Transverse colon (tissue), 4 donors: ENCODE results near the gene NHS. TPM values are rescaled to one million over a fixed set of nuclear protein-coding genes. Genes with fewer than 3 reads are reported as not detected.

Source experiments
- DNase-seq: peaks from one replicate; pipeline ENCODE4 v3.0.0-alpha.2; 2019
- H3K27ac ChIP-seq, 4 donors: fragments of 200-600 bp; sonication (generic); 2 replicates each; pipeline ENCODE4 v1.5.1; 2016 to 2018; ENCODE audit warnings: inconsistent platforms in 4 of 4
- H3K27me3 ChIP-seq: fragments of 200-600 bp; sonication (generic); 2 replicates; pipeline ENCODE4 v1.5.1; 2017; ENCODE audit warnings: inconsistent platforms
- H3K36me3 ChIP-seq, 4 donors: fragments of 200-600 bp; sonication (generic); 2 replicates each; pipeline ENCODE4 v1.5.1; 2017 to 2019; ENCODE audit warnings: inconsistent platforms in 4 of 4
- H3K4me1 ChIP-seq, 4 donors: fragments of 200-600 bp; sonication (generic); 2 replicates each; pipeline ENCODE4 v1.5.1; 2017 to 2020; ENCODE audit warnings: inconsistent platforms in 4 of 4
- H3K4me3 ChIP-seq, 4 donors: fragments of 200-600 bp; sonication (generic); 1 replicate in 1 of 4; 2 replicates in 3 of 4; pipeline versions ENCODE4 v1.5.1 to v1.6.1; 2017 to 2019; ENCODE audit warnings: inconsistent platforms in 4 of 4
- H3K9me3 ChIP-seq, 2 donors: fragments of 200-600 bp; sonication (generic); 2 replicates each; pipeline ENCODE4 v1.5.1; 2017 to 2019; ENCODE audit warnings: inconsistent platforms in 2 of 2
- CTCF ChIP-seq, 5 experiments: fragments of 200-600 bp in 3 of 5; fragments of 450-650 bp in 2 of 5; sonication (generic) in 3 of 5; IDR thresholded peaks; 1 replicate in 2 of 5; 2 replicates in 3 of 5; pipeline ENCODE4 v1.5.1; 2016 to 2017; ENCODE audit warnings: antibody characterized with exemption in 5 of 5, inconsistent platforms in 3 of 5, mild to moderate bottlenecking in 2 of 5, moderate library complexity in 1 of 5
- EP300 ChIP-seq: sonication (generic); formaldehyde crosslinking; IDR thresholded peaks from one replicate; pipeline ENCODE4 v1.6.1; 2017; ENCODE audit warnings: antibody characterized with exemption, low read depth
- POLR2A ChIP-seq: fragments of 450-650 bp; IDR thresholded peaks from one replicate; pipeline ENCODE4 v1.6.1; 2016; ENCODE audit warnings: antibody characterized with exemption, mild to moderate bottlenecking, moderate library complexity
- POLR2AphosphoS5 ChIP-seq, 3 donors: sonication (generic); formaldehyde crosslinking; IDR thresholded peaks; one replicate each; pipeline ENCODE4 v1.6.1; 2016; ENCODE audit warnings: antibody characterized with exemption in 3 of 3
- WGBS, 2 donors: methylation state at CpG; one replicate each; pipeline ENCODE4 v1.1.5; 2018; ENCODE audit warnings: low coverage in 1 of 2; 5-methylcytosine and 5-hydroxymethylcytosine counted together
- in situ Hi-C, 4 donors: fragments of 200-750 bp; cut with MboI; loops; one replicate each; pipeline versions ENCODE4 v1.15.0 to v1.15.1; 2017; ENCODE audit warnings: low sequenced_read_pairs in 3 of 4, low pct_ligation_motif_present in 1 of 4, low pct_unique_long_range_greater_than_20kb in 1 of 4
- intact Hi-C: fragments of 100-400 bp; cut with DNase I; formaldehyde crosslinking; loops from one replicate; pipeline ENCODE4 v1.15.1; 2023; ENCODE audit warnings: low total_unique reads
- total RNA-seq, 4 donors: library from RNA; depleted of rRNA; stranded (reverse); fragments of >200 nt; gene quantifications; one replicate each; pipeline ENCODE4 v1.1.0, GENCODE V29; 2016

Gene NHS
- total RNA-seq, 4 donors from 2014 or later, result 1.2 to 10.7 (median 5.0) TPM

- in situ Hi-C loops (no loop called here), intact Hi-C loops (no loop called here)
- H3K27ac ChIP-seq, result no peak overlapping the region
- no peaks in the 10 kb centered on the region for H3K27me3 ChIP-seq
- no peak for TF ChIP-seq POLR2A
- TF ChIP-seq EP300, result no peak
- H3K9me3 ChIP-seq, result no peaks in the 10 kb centered on the region
- no peaks in the 10 kb centered on the region for H3K4me1 ChIP-seq
- 37% methylated on average over 1 of the region's 1 CpG; no CpG with 5 or more reads in 1 of the 2 donors for WGBS, 2 donors
- no peak overlapping the region for H3K4me3 ChIP-seq
- no peak for DNase-seq
- no peaks in the 10 kb centered on the region for H3K36me3 ChIP-seq
Observed at GRCh38 chrX:17431171-17431570, 56.2 kb downstream of the NHS start.

- Histone ChIP-seq H3K36me3 (no peaks in the 10 kb centered on the region), H3K9me3 (no peaks in the 10 kb centered on the region), H3K4me1 (no peaks in the 10 kb centered on the region), H3K4me3 (no peak overlapping the region), H3K27me3 (no peaks in the 10 kb centered on the region), H3K27ac (no peak overlapping the region)
- DNase-seq, result no peak
- TF ChIP-seq POLR2AphosphoS5 (IDR thresholded peaks at IDR 0.05) (no peak), POLR2A (no peak), EP300 (no peak), CTCF (IDR thresholded peaks at IDR 0.05) (no peak)
- in situ Hi-C loops (no loop called here), intact Hi-C loops (no loop called here)
- WGBS, 2 donors, result 35% methylated on average over 1 of the region's 1 CpG; no CpG with 5 or more reads in 1 of the 2 donors
Observed at GRCh38 chrX:17432158-17432557, 57.2 kb downstream of the NHS start.

GRCh38 chrX:17433965-17434364 is 59.0 kb downstream of the NHS start:
- Histone ChIP-seq H3K9me3 (no peaks in the 10 kb centered on the region), H3K4me1 (no peaks in the 10 kb centered on the region), H3K36me3 (no peaks in the 10 kb centered on the region), H3K4me3 (no peak overlapping the region), H3K27me3 (no peaks in the 10 kb centered on the region), H3K27ac (no peak overlapping the region)
- no peak for DNase-seq
- in situ Hi-C loops (no loop called here), intact Hi-C loops (no loop called here)
- TF ChIP-seq CTCF (IDR thresholded peaks at IDR 0.05) (no peak), EP300 (no peak), POLR2A (no peak), POLR2AphosphoS5 (IDR thresholded peaks at IDR 0.05) (no peak)
- 94 to 100% methylated on average over 1 to 3 of the region's 3 CpGs for WGBS, 2 donors

- DNase-seq, result peak; percentile 8
- Histone ChIP-seq H3K27ac (no peak overlapping the region), H3K36me3 (no peaks in the 10 kb centered on the region), H3K9me3 (no peaks in the 10 kb centered on the region), H3K4me3 (no peak overlapping the region), H3K27me3 (no peaks in the 10 kb centered on the region), H3K4me1 (no peaks in the 10 kb centered on the region)
- TF ChIP-seq CTCF (IDR thresholded peaks at IDR 0.05) (no peak), POLR2A (no peak), EP300 (no peak), POLR2AphosphoS5 (IDR thresholded peaks at IDR 0.05) (no peak)
- in situ Hi-C loops, result no loop called here
- 62% methylated on average over 4 of the region's 4 CpGs; no CpG with 5 or more reads in 1 of the 2 donors for WGBS, 2 donors
- intact Hi-C loops, result no loop called here
Observed at GRCh38 chrX:17435476-17435875, 60.5 kb downstream of the NHS start.

GRCh38 chrX:17438221-17438620 is 63.2 kb downstream of the NHS start:
- Histone ChIP-seq H3K9me3 (no peaks in the 10 kb centered on the region), H3K27ac (no peak overlapping the region), H3K36me3 (no peaks in the 10 kb centered on the region), H3K4me1 (no peaks in the 10 kb centered on the region), H3K27me3 (no peaks in the 10 kb centered on the region), H3K4me3 (no peak overlapping the region)
- DNase-seq, result no peak
- 83% methylated on average over 6 of the region's 6 CpGs; no CpG with 5 or more reads in 1 of the 2 donors for WGBS, 2 donors
- in situ Hi-C loops (no loop called here), intact Hi-C loops (no loop called here)
- TF ChIP-seq POLR2AphosphoS5 (IDR thresholded peaks at IDR 0.05) (no peak), CTCF (IDR thresholded peaks at IDR 0.05) (no peak), POLR2A (no peak), EP300 (no peak)
